GM18519 (cell line): ENCODE data around the gene DNAH7.
"Not testable (repeated sequence)": the region's sequence is repeated elsewhere in the genome, so short reads cannot be mapped to it uniquely, and the experiment has no call there.

Experiments used
- ATAC-seq: cut with Tn5 transposase; IDR thresholded peaks from one replicate; pipeline ENCODE4 v1.9.1; 2021; ENCODE audit warnings: mild to moderate bottlenecking, moderate library complexity; ENCODE audit not compliant: unreplicated experiment, low FRiP score

The DNAH7 gene

DNA sequence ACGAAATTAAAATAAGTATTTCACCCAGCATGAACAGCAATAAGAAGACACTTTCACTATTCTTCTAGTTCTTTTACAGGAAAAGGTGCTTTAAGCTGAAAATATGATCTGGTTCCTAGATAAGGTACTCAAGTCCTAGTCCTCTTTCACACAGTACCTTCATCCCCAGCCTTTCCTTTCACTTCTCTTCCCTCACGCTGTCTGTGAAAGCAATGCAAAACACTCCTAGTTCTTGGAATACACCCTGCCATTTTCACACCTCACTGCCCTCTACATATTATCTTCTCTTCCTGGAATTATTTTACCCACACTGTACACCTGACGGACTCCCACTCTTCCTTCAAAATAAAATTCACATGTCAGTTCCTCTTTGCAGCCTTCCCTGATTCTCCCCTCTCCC lies 82.9 kb downstream of the DNAH7 start:
- ATAC-seq = no peak

DNA sequence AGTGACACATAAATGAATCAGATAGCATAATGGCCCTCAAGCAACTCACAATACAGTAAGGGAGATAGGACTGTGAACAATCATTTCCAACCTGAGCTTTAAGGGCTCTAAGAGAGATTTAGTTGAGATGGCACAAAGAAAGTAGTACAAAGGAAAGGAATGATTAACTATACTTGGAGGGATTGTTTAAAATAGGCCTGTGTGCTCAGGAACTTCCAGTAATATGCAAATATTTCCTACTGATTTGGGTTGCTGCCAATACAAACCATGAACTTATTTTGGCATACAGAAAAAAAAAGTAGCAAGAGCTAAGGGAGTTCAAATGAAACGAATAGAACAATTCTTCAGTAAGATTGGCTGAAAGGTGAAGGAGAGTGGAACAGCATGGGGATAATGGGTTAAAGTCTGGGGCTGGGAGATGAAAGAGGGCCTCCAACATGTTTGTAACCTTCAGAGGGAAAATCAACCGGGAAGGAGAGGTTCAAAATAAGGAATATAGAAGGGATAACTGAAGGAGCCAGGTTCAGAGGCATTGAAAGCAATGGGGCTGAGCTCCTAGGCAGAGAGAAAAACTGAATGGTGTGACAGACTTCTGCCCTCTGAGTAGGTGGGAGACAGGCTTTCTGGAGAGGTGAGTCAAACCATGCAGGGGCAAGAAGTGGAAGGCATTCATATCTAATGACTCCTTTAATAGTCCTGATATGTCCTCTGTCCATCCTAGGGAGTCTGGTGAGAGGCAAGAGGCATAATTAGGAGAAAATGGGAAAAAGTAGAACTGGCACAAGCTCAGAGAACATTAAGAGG lies 83.5 kb downstream of the DNAH7 start:
- no peak for ATAC-seq

DNA sequence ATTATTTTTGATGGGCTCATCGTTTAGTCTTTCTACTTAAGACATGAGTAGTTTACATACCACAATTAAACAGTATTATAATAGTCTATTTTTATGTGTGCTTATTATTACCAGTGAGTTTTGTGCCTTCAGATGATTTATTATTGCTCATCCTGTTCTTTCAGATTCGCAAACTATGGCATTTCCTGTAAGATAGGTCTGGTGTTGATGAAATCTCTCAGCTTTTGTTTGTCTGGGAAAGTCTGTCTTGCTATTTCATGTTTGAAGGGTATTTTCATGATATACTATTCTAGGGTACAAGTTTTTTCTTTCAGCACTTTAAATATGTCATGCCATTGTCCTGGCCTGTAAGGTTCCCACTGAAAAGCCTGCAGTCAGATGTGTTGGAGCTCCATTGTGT lies 101.3 kb downstream of the DNAH7 start:
- no peak for ATAC-seq

DNA sequence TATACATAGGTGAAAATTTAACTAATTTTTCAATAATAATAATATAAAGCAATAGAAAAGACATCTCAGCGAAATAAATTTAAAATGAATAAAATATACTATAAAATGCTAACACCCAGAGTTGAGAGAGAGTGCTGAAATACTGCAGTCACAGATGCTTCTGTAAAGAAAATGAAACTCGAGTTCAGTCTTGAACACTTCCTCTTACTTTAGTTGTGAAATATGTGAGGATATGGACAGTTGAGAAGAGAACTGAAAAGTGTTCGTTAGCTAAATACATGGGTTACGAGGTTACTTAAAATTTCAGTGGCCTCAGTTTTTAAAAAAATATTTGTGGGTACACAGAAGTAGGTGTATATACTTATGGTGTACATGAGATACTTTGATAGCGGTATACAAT lies 106.8 kb downstream of the DNAH7 start:
- ATAC-seq = peak; percentile 98

DNA sequence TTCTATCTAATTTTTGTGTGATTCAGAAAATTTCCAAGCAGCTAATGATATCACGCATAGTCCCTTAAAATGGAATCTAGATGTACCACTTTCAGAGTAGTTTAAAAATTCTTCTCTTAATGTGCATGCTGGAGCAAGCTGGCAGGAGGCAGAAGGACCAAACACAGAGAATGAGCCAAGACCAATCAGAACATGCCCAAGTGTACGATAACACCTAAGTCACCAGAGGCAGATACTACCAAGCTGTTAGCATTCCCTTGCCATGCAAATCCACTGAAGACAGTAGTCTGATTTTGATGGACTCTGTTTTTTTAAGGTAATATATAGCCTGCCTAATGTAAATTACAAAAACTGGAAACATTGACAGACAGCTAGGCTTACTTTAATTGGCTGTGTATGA lies 109.3 kb downstream of the DNAH7 start:
- no peak for ATAC-seq

DNA sequence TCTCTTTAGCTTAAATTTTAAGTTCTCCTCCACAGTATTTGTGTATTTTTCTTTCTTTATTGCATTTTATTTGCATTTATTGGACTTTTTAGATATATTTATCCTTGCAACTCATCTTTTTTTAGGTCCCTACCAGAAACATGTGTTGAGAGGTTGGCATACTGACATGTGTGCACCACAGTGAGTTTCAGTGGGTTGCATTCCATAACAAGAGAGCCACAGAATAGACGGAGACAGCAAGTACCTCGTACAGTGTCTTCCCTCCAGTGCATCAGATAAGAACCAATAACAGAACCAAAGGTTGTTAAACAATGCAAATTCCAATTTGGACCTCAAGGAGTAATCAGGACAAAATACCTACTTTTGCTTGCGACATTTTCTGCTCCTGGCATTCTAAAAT lies 111.9 kb downstream of the DNAH7 start:
- ATAC-seq = no peak

DNA sequence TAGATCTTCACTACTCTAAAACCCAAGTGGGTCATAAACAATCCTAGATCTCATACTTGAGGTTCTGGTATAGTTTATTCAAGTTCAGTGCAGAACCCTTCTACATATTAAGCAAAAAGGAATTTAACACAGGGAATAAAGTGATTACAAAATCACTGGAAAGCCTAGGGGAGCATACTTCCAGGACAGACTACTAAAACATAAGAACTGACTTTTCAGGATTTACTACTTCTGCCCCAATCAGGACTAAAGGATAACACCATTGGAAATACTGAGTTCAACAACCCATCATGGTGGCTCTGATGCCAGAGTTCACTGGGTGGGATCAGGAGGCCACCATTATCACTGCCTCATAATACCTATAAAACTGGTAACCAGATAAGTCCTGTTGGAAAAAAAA lies 123.6 kb downstream of the DNAH7 start:
- ATAC-seq = no peak

DNA sequence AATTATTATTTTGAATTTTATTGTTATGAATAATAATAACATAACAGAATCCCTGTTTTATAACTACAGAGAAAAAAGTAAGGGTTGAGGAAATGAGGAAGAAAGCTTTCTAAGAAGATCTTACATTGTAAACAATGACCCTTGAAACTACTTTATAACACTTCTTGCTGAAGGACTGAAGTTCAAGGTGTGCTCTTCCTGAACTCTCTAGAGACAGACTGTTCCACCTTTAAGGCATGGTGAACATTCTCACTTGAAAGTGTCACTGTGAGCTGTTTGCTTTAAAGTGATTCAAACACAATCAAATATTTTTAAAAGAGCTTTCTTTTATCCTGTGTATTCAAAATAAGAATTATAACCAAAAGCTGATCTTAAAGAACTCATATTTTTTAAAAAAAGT lies 131.5 kb downstream of the DNAH7 start:
- no peak for ATAC-seq

DNA sequence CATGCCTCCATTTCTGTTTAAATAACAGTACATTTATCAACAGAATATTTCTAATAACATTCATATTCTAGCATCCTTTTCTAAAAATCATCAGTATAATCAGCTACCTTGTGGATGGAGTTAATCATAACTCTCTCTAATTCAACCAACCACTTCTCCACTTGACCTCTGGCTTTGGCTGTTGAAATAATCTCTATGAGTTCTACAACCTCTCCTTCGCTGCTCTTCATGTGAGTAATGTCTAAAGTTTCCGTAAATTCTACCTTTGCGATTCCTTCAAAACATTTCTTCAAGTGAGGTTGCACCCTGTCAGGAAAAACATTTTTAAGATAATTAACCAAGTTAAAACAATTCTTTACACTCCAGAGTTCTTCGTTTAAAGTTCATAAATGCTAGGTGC lies 134.2 kb downstream of the DNAH7 start:
- ATAC-seq = no peak

DNA sequence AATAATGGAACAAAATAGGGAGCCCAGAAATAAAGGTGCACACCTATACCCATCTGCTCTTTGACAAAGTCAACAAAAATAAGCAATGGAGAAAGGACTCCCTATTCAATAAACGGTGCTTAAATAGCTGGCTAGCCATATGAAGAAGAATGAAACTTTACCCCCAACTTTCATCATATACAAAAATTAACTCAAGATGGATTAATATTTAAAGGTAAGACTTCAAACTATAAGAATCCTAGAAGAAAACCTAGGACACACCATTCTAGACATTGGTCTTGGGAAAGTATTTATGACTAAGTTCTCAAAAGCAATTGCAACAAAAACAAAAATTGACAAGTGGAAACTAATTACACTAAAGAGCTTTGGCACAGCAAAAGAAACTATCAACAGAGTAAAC lies 139.1 kb downstream of the DNAH7 start:
- no peak for ATAC-seq

DNA sequence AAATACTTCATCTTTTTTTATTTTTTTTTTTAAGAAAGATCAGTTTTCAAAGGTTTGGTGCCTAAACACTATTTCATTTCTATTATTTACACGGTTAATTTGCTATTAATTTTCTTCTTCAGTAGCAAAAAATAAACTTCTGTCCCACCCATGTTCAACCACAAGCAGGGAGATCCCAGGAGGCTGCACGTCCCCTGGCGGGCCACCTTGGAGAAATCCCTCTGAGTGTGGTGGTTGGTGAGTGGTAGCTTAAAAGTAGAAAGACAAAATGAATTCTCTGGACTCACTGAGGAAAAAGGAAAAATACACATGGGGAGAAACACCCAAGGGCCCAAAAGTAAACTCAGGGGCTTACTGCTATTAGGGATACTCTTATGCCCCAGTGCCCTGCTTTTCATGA lies 143.5 kb downstream of the DNAH7 start:
- no peak for ATAC-seq

DNA sequence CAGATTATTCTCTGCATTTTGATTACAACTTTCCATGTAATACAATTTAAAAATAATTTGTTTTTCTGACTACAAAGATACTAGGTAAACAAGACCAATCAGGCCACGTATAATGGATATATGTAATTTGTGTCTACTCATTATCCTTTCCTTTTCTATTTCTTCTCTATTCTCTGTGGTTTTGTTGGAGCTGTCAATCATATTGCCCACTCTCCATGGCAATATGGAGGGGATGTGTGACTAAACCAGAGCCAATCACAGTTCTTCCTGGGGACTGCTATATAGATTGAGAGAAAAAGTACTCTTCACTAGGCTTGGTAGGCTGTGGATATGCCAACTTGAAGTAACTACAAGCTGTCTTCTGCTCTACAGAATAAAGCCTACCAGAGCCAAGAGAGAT lies 144.7 kb downstream of the DNAH7 start:
- no peak for ATAC-seq

DNA sequence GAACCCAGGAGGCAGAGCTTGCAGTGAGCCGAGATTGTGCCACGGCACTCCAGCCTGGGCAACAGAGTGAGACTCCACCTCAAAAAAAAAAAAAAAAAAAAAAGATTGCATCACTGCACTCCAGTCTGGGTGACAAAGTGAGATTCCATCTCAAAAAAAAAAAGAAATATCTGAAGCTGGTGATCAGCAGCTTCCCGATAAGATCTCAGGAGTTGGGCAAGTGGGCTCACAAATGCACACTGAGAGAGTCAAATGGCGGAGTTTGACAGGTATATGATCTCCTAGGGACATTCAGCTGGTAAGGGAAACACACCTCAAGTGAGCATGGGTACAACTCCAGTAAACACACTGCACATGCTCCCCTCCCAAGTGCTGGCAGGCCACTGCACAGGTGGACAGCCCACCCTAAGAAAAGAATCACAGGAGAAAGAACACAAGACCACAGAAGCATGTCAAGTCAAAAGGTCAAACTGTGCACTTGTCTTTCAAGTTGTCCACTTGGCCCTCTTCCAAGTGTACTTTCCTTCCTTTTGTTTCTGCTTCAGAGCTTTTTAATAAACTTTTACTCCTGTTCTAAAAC lies 151.5 kb downstream of the DNAH7 start:
- not testable (repeated sequence) for ATAC-seq

DNA sequence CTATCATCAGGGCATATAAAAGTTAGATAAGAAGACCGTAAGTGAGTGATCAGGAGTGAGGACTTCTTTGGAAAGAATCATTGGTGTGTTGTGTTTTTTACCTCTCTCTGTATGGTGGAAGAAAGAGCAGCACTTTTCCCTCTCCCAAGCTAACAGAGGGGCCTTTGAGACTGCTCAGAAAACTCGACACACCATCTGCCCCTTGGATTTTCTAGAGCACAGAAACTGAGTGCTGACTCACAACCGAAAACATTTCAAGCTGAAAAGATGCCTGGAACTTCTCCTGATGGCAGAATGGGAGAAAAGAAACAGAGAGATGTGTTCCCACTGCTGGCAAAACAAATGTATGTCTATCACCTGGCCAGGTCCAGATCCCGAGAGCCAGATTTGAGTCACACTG lies 156.6 kb downstream of the DNAH7 start:
- no peak for ATAC-seq

DNA sequence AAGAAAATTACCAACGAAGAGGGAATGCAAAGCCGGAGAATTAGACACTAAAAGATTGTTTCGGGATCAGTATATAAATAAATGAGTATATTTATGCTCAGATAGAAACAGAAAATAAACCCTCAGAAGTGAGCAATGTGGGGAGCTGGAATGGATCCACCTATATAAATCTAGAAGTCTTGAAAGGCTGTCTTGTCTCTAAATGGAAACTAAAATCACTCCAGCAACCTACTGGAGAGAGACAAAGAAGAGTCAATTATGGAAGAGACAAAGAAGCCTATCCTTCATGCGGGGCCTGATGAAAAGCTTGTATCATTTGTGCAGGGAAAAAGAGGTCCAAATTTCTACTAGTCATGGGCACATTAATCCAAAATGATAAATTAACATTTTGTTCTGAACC lies 158.1 kb downstream of the DNAH7 start:
- no peak for ATAC-seq

DNA sequence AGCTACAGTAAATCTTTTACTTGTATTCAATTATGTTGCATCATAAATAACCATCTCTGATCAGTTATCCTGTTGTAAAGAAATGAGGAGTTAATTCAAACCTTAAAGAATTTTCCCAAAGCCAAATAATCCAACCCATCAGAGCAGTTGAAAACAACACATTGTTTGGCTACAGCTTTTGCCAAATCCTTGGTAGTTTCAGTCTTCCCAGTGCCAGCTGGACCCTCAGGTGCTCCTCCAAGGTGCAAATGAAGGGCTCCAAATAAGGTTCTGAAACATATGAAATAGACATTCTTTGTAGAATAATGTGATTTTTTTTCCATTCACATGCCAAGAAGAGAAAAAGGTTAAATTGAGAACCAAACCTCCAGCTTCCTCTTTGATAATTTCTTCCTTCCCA lies 158.7 kb downstream of the DNAH7 start:
- ATAC-seq = no peak

DNA sequence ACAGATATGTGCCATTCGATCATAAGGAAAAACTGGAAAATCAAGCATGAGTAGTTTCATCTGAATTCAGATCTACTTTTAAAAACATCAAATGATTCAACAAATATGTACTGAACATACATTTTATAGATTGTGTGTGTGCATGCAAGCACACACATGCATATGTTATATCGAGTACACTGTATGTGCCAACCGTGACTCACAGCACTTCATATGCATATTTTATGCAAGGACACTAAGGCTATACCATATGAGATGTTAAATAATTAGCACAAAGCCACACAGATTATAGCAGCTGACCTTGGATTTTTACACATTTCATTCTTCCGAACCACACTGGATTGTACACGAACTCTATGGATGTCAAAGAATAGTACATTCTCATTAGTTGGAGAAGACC lies 161.2 kb downstream of the DNAH7 start:
- ATAC-seq = no peak

DNA sequence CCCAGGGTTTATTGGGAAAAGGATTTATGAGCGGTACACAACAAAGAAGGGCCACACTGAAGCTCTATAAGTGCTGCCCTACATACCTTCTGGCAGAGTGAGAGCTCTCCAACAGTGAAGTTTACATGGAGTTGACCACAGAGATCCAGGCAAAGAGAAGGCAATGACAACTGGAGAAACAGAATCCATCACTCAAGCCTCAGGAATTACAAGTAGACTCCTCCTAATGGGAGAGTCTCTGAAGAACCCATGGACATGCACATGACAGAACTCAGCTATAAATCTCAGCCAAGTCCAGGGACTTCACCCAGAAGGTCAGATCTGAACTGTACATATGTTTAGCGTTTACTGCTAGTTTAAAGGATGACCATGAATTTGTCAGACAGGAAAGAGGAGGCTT lies 164.7 kb downstream of the DNAH7 start:
- ATAC-seq = no peak

DNA sequence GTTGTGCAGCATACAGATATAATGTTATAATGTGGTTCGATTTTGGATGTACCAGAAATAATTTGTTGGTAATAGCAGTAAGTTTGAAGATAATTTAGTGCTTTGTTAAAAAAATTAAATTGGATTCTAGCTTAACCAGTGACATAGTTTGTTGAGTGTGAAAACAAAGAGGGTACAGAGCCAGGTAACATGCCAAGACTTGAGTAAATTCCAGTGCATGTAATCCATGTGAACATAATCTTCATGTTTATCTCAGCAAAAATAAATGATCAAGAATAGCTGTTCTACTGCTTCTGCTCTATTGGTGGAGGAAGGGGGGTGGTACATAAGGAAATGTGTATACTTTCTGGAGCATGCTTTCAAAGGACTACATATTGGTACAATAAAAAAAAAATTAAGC lies 165.8 kb downstream of the DNAH7 start:
- ATAC-seq = no peak

DNA sequence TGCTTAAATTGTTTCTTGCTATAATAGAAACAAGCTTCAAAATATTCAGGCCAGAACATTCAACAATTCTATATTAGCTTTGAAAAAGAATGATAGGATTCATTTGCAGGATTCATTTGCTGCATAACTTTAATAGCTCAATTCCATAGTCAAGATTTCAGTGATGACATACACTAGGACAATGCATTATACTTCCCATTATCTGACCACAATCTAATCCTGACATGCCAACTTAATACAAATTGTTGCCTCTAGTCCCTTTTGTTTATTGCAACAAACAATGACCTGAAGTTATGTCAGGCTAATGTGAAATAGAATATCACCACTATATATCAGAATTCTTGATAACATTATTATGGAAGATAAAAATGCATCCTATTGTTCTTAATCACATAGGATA lies 169.4 kb downstream of the DNAH7 start:
- ATAC-seq = no peak

DNA sequence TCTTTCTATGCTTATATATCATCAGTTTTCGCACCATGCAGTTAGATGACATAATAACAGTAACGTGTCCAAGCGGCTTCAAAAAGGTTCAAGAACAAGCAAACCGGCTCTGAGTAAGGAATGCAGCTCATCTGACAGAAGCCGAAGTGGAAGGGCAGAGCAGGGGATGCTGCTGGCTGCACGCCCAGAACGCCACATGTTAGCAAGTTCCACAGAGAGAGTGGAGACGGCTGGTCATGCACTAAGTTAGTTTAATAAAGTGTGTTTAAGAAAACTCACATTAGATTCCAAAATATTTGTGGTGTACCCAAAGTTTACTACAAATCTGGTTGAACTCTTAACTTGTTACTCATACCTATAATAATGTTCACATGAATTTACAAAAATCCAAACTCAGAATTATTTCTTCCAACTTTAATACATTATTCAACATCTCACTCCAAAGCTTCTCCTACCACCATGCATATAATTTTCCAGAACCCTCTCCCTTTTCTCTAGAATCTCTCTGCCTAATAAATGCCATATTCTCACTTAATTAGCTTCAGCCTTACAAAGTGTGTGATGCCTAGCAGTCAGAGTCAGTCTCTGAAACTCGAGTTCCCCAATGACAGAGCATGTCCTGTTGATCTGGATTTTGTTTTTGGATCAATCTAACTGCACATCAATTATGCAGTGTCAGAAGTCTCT lies 170.0 kb downstream of the DNAH7 start:
- ATAC-seq = no peak

DNA sequence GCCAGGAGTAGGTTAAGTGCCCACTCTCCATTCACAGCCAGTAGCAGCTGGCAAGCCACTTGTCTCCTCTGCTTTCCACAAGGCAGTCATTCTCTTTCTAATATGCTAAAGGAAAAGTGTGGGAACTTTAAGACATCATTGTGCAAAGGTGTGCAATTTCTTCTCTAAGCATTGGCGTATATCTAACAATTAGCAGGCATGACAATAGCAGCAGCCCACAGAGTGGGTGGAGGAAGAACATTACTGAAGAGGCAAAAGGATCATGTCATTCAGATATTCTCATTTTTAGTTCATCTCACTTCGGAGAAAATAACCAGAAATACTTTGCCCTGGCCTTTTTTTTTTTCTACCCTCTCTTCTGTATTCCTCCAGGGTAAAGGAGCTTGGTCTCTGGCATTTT lies 177.6 kb downstream of the DNAH7 start:
- ATAC-seq = no peak
